ENCODE measurements around the gene AOPEP.

The AOPEP gene

GRCh38 chr9:94745806-94746540 lies 19.5 kb downstream of the AOPEP start (continued):
- no peak for TF ChIP-seq ZBTB44 (tag by site-specific recombination; IDR thresholded peaks at IDR 0.05)
- TF ChIP-seq ZNF280D (tag by site-specific recombination; IDR thresholded peaks at IDR 0.05) = no peak

DNA sequence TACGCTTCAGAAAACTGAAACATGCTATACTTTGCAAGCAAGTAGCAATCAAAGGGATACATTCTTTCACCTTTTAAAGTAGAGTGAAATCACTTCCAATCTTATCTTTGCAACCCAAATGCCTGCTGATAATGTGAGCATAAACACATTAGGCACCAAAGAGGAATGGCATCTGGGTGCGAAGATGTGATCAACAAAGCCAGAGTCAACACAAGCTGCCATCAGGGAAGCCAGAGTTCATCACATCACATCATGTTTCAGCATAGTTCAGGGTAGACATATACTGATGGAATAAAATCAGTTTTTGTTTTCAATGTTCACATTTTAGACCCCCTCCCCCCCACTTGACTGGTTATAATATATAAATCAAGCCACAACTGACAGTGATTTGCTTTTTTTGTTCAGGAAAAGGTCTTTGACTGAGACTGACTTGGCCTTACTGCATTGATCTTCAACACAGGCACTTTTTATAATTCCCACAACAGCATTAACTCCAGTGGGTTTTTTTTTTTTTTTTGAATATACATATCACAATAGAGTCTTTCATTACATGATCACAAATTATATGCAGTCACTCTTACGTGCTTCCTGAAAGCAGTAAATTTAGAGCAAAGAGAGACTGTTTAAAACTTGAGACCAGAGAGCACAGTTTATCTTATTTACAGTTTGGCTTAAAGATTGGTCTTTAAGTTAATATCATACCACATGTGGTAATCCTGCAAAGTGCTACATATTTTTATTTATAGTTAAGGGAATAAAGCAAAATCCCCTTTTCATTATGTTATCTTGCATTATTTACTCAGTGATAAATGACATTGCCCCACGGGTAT lies 20.3 kb downstream of the AOPEP start:
- H3K9me3 ChIP-seq (ENCODE audit: control insufficient read depth, insufficient read depth, low read depth, low read length) = no peaks in the 10 kb centered on the region
- ChIA-PET POLR2A (no interaction called here), CTCF (no interaction called here)
- peaks cover 0 to 8% of the 10 kb centered on the region in 2 experiments; a peak in 1 of 3 replicates for H3K36me3 ChIP-seq (ENCODE audit: control insufficient read depth in 2 of 2, insufficient read depth in 1 of 2, low read length in 2 of 2)
- peak overlapping the region; percentile 38 for H3K27ac ChIP-seq (ENCODE audit: extremely low read depth, low read depth, low read length)
- peaks cover 9% of the 10 kb centered on the region; the same call in 1 of the 2 replicates for H3K4me1 ChIP-seq (ENCODE audit: control insufficient read depth, insufficient read depth, low read length)
- H3K4me3 ChIP-seq (ENCODE audit: low read depth, low read length) = no peak overlapping the region
- TF ChIP-seq ZNF660 (tag by site-specific recombination; IDR thresholded peaks at IDR 0.05) (no peak), IKZF3 (tag by site-specific recombination; IDR thresholded peaks at IDR 0.05) (0 out of 2 replicates have a peak, but pooled peaks have one; percentile 14), YY2 (tag by site-specific recombination; IDR thresholded peaks at IDR 0.05) (no peak), ZNF510 (tag by site-specific recombination; IDR thresholded peaks at IDR 0.05; ENCODE audit: insufficient replicate concordance) (no peak), ZBTB17 (tag by site-specific recombination; IDR thresholded peaks at IDR 0.05) (0 out of 2 replicates have a peak, but pooled peaks have one; percentile 22), ZNF777 (tag by site-specific recombination; IDR thresholded peaks at IDR 0.05; ENCODE audit: borderline replicate concordance) (no peak), ZNF639 (tag by site-specific recombination; IDR thresholded peaks at IDR 0.05) (no peak), FEZF1 (tag by site-specific recombination; IDR thresholded peaks at IDR 0.05) (peak; percentile 67), RBAK (tag by site-specific recombination; IDR thresholded peaks at IDR 0.05) (no peak), TSHZ1 (tag by site-specific recombination; IDR thresholded peaks at IDR 0.05; ENCODE audit: borderline replicate concordance) (no peak), ZBTB1 (tag by site-specific recombination; IDR thresholded peaks at IDR 0.05) (no peak)
- TF ChIP-seq, protein P1, sequence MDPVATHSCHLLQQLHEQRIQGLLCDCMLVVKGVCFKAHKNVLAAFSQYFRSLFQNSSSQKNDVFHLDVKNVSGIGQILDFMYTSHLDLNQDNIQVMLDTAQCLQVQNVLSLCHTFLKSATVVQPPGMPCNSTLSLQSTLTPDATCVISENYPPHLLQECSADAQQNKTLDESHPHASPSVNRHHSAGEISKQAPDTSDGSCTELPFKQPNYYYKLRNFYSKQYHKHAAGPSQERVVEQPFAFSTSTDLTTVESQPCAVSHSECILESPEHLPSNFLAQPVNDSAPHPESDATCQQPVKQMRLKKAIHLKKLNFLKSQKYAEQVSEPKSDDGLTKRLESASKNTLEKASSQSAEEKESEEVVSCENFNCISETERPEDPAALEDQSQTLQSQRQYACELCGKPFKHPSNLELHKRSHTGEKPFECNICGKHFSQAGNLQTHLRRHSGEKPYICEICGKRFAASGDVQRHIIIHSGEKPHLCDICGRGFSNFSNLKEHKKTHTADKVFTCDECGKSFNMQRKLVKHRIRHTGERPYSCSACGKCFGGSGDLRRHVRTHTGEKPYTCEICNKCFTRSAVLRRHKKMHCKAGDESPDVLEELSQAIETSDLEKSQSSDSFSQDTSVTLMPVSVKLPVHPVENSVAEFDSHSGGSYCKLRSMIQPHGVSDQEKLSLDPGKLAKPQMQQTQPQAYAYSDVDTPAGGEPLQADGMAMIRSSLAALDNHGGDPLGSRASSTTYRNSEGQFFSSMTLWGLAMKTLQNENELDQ (tag by site-specific recombination; IDR thresholded peaks at IDR 0.05; ENCODE audit: low read depth) = no peak
- TF ChIP-seq, protein P2, sequence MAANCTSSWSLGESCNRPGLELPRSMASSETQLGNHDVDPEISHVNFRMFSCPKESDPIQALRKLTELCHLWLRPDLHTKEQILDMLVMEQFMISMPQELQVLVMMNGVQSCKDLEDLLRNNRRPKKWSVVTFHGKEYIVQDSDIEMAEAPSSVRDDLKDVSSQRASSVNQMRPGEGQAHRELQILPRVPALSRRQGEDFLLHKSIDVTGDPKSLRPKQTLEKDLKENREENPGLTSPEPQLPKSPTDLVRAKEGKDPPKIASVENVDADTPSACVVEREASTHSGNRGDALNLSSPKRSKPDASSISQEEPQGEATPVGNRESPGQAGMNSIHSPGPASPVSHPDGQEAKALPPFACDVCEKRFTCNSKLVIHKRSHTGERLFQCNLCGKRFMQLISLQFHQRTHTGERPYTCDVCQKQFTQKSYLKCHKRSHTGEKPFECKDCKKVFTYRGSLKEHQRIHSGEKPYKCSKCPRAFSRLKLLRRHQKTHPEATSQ (tag by site-specific recombination; IDR thresholded peaks at IDR 0.05) = no peak
- TF ChIP-seq, protein P3, sequence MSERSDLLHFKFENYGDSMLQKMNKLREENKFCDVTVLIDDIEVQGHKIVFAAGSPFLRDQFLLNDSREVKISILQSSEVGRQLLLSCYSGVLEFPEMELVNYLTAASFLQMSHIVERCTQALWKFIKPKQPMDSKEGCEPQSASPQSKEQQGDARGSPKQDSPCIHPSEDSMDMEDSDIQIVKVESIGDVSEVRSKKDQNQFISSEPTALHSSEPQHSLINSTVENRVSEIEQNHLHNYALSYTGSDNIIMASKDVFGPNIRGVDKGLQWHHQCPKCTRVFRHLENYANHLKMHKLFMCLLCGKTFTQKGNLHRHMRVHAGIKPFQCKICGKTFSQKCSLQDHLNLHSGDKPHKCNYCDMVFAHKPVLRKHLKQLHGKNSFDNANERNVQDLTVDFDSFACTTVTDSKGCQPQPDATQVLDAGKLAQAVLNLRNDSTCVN (tag by site-specific recombination; optimal IDR thresholded peaks at IDR 0.05) = no peak

All from HEK293 (cell line).